Measurements from ENCODE around the gene ELP2.

GRCh38 chr18:36108601-36109000, 21.1 kb upstream of the ELP2 start:
- TF ChIP-seq CTCF (IDR thresholded peaks at IDR 0.05; ENCODE audit: extremely low read depth in 1 of 2, insufficient read depth in 1 of 2, low read depth in 1 of 2, low read length in 2 of 2) (no peak), FOS (IDR thresholded peaks at IDR 0.05; ENCODE audit: borderline replicate concordance, insufficient read depth, low read length) (no peak), POLR2A (IDR thresholded peaks at IDR 0.05; ENCODE audit: low read depth, low read length) (no peak), POLR2AphosphoS5 (IDR thresholded peaks at IDR 0.05; ENCODE audit: insufficient read depth, low read depth, low read length) (no peak), EZH2 (IDR thresholded peaks at IDR 0.05; ENCODE audit: borderline replicate concordance, low read depth, low read length, severe bottlenecking) (no peak), GATA2 (IDR thresholded peaks at IDR 0.05; ENCODE audit: insufficient read depth, insufficient read length, low read depth, low read length) (no peak)
